Peyer's patch (tissue), 4 donors: Measurements from ENCODE around the gene DHRS7C.

Experiments
- POLR2A ChIP-seq, 2 donors: fragments of 450-650 bp; IDR thresholded peaks; one replicate each; pipeline ENCODE4 v1.5.1; 2017; ENCODE audit warnings: antibody characterized with exemption in 2 of 2, mild to moderate bottlenecking in 2 of 2, moderate library complexity in 2 of 2
- TF ChIP-seq, protein P1 (sequence below), 6 experiments: fragments of 450-650 bp in 4 of 6; fragments of 200-600 bp in 2 of 6; sonication (generic) in 1 of 6; IDR thresholded peaks; one replicate each; pipeline ENCODE4 v1.5.1; 2017 to 2019; ENCODE audit warnings: antibody characterized with exemption in 6 of 6, mild to moderate bottlenecking in 3 of 6, moderate library complexity in 1 of 6

DNA sequence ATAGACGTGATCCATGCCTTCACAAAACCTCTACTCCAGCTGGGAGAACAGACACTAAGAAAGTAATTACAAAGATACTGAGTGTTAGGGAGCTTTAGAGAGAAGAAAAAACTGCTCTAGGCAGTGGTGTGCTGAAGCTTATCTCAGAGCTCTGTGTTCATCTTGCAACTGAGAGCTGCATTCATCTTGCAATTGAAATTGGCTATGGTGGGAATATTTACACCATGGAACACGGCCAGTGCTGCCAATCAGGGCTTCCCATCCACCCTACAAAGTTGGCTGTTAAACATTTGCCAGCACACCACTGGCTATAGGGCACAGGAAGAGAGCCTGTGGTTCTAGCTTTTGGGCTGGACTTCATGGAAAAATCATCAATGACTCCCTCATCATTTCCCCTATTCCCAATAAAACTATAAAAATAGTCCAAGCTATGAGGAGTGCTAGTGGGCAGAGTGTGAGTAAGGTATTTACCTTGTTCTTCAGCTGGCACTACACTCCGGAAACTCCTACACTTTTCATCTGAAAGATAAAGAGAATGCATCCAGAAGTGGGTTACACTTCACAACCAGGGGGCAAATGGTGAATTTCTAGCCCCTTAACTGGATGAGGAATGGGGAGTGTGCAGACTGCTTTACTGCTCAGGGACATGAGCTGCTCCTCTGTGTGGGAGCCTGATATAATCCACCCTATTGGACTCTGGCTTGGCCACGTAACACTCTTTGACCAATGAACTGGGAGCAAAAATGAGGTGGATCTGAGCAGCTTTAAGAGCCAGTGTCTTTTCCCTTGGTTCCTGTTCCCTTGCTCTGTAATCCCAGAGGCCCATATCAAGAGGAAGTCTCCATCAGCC lies 18.9 kb upstream of the DHRS7C start:
- TF ChIP-seq, protein P1, sequence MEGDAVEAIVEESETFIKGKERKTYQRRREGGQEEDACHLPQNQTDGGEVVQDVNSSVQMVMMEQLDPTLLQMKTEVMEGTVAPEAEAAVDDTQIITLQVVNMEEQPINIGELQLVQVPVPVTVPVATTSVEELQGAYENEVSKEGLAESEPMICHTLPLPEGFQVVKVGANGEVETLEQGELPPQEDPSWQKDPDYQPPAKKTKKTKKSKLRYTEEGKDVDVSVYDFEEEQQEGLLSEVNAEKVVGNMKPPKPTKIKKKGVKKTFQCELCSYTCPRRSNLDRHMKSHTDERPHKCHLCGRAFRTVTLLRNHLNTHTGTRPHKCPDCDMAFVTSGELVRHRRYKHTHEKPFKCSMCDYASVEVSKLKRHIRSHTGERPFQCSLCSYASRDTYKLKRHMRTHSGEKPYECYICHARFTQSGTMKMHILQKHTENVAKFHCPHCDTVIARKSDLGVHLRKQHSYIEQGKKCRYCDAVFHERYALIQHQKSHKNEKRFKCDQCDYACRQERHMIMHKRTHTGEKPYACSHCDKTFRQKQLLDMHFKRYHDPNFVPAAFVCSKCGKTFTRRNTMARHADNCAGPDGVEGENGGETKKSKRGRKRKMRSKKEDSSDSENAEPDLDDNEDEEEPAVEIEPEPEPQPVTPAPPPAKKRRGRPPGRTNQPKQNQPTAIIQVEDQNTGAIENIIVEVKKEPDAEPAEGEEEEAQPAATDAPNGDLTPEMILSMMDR (IDR thresholded peaks at IDR 0.05), result no peak
- TF ChIP-seq POLR2A (IDR thresholded peaks at IDR 0.05), result no peak
